Measurements from ENCODE around the gene FUT6. TPM values are rescaled to one million over a fixed set of nuclear protein-coding genes. Genes with fewer than 3 reads are reported as not detected.

The FUT6 gene
- total and polyA plus RNA-seq, 2 donors from 2014 or later: 13.0 to 58.4 TPM

DNA sequence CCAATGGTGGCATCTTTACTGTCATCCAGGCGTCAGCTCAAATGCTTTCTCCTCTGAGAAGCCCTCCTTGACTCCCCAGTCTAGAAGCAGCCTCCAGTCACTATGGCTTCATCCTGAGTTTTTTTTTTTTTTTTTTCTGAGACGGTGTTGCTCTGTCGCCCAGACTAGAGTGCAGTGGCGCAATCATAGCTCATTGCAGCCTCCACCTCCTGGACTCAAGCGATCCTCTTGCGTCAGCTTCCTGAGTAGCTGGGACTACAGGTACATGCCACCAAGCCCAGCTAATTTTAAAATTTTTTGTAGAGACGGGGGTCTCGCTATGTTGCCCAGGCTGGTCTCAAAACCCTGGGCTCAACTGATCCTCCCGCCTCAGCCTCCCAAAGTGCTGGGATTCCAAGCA lies 30.4 kb downstream of the FUT6 start:
- H3K9ac ChIP-seq (ENCODE audit: low read length in 3 of 3): no peak overlapping the region
- peaks cover 0 to 2% (median 0%) of the 10 kb centered on the region in 3 donors for H3K4me1 ChIP-seq (ENCODE audit: control insufficient read depth in 2 of 3, insufficient read depth in 2 of 3, low read depth in 1 of 3, low read length in 3 of 3)
- H3K36me3 ChIP-seq (ENCODE audit: control insufficient read depth in 2 of 3, insufficient read depth in 3 of 3, low read length in 3 of 3): no peaks in the 10 kb centered on the region
- H3K27me3 ChIP-seq (ENCODE audit: control insufficient read depth, insufficient read depth, low read length): no peaks in the 10 kb centered on the region
- FAIRE-seq (no peak), DNase-seq (no peak)
- TF ChIP-seq, protein P1, sequence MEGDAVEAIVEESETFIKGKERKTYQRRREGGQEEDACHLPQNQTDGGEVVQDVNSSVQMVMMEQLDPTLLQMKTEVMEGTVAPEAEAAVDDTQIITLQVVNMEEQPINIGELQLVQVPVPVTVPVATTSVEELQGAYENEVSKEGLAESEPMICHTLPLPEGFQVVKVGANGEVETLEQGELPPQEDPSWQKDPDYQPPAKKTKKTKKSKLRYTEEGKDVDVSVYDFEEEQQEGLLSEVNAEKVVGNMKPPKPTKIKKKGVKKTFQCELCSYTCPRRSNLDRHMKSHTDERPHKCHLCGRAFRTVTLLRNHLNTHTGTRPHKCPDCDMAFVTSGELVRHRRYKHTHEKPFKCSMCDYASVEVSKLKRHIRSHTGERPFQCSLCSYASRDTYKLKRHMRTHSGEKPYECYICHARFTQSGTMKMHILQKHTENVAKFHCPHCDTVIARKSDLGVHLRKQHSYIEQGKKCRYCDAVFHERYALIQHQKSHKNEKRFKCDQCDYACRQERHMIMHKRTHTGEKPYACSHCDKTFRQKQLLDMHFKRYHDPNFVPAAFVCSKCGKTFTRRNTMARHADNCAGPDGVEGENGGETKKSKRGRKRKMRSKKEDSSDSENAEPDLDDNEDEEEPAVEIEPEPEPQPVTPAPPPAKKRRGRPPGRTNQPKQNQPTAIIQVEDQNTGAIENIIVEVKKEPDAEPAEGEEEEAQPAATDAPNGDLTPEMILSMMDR (IDR thresholded peaks at IDR 0.05; ENCODE audit: borderline replicate concordance, extremely low read depth, insufficient read depth): no peak
- no peak overlapping the region for H3K27ac ChIP-seq (ENCODE audit: low read depth in 2 of 2, low read length in 2 of 2)
- no peak overlapping the region for H3K4me3 ChIP-seq (ENCODE audit: low read length in 3 of 3)
- intact Hi-C loops (cut with DNase I): loop anchor here (10.0 kb wide), 1 partner anchor 86 kb away; no protein-coding TSS in a partner anchor
- H3K9me3 ChIP-seq (ENCODE audit: control insufficient read depth in 2 of 3, insufficient read depth in 1 of 3, low read length in 3 of 3): no peaks in the 10 kb centered on the region

GRCh38 chr19:5808120-5808816 lies 31.2 kb downstream of the FUT6 start:
- H3K27ac ChIP-seq (ENCODE audit: low read depth in 2 of 2, low read length in 2 of 2): no peak overlapping the region
- intact Hi-C loops (cut with DNase I): loop anchor here (10.0 kb wide), 1 partner anchor 87 kb away; no protein-coding TSS in a partner anchor
- peaks cover 0 to 7% (median 0%) of the 10 kb centered on the region in 3 donors for H3K4me1 ChIP-seq (ENCODE audit: control insufficient read depth in 2 of 3, insufficient read depth in 2 of 3, low read depth in 1 of 3, low read length in 3 of 3)
- H3K36me3 ChIP-seq (ENCODE audit: control insufficient read depth in 2 of 3, insufficient read depth in 3 of 3, low read length in 3 of 3): no peaks in the 10 kb centered on the region
- FAIRE-seq (no peak), DNase-seq (peak in 1 of 5 donors; percentile 74)
- no peak overlapping the region for H3K9ac ChIP-seq (ENCODE audit: low read length in 3 of 3)
- no peaks in the 10 kb centered on the region for H3K9me3 ChIP-seq (ENCODE audit: control insufficient read depth in 2 of 3, insufficient read depth in 1 of 3, low read length in 3 of 3)
- no peaks in the 10 kb centered on the region for H3K27me3 ChIP-seq (ENCODE audit: control insufficient read depth, insufficient read depth, low read length)
- TF ChIP-seq, protein P1 (IDR thresholded peaks at IDR 0.05; ENCODE audit: borderline replicate concordance, extremely low read depth, insufficient read depth): no peak
- H3K4me3 ChIP-seq (ENCODE audit: low read length in 3 of 3): no peak overlapping the region

- Histone ChIP-seq H3K9me3 (ENCODE audit: control insufficient read depth in 2 of 3, insufficient read depth in 1 of 3, low read length in 3 of 3) (no peaks in the 10 kb centered on the region), H3K9ac (ENCODE audit: low read length in 3 of 3) (no peak overlapping the region), H3K27me3 (ENCODE audit: control insufficient read depth, insufficient read depth, low read length) (no peaks in the 10 kb centered on the region), H3K4me1 (ENCODE audit: control insufficient read depth in 2 of 3, insufficient read depth in 2 of 3, low read depth in 1 of 3, low read length in 3 of 3) (peaks cover 0 to 8% (median 0%) of the 10 kb centered on the region in 3 donors), H3K27ac (ENCODE audit: low read depth in 2 of 2, low read length in 2 of 2) (no peak overlapping the region), H3K4me3 (ENCODE audit: low read length in 3 of 3) (no peak overlapping the region), H3K36me3 (ENCODE audit: control insufficient read depth in 2 of 3, insufficient read depth in 3 of 3, low read length in 3 of 3) (no peaks in the 10 kb centered on the region)
- intact Hi-C loops (cut with DNase I): loop anchor here (10.0 kb wide), 1 partner anchor 88 kb away; no protein-coding TSS in a partner anchor
- TF ChIP-seq, protein P1 (IDR thresholded peaks at IDR 0.05; ENCODE audit: borderline replicate concordance, extremely low read depth, insufficient read depth): no peak
- FAIRE-seq (no peak), DNase-seq (no peak)
Observed at GRCh38 chr19:5806905-5807304, 32.6 kb downstream of the FUT6 start.
